Measurements from ENCODE around the gene CAPN1. TPM values are rescaled to one million over a fixed set of nuclear protein-coding genes. Genes with fewer than 3 reads are reported as not detected.

The CAPN1 gene
- total and polyA plus RNA-seq, 9 of the 15 experiments (the other 6 are each of a cell fraction or from before 2014, with no cell fraction given): 3.5 to 199 (median 61.6) TPM

DNA sequence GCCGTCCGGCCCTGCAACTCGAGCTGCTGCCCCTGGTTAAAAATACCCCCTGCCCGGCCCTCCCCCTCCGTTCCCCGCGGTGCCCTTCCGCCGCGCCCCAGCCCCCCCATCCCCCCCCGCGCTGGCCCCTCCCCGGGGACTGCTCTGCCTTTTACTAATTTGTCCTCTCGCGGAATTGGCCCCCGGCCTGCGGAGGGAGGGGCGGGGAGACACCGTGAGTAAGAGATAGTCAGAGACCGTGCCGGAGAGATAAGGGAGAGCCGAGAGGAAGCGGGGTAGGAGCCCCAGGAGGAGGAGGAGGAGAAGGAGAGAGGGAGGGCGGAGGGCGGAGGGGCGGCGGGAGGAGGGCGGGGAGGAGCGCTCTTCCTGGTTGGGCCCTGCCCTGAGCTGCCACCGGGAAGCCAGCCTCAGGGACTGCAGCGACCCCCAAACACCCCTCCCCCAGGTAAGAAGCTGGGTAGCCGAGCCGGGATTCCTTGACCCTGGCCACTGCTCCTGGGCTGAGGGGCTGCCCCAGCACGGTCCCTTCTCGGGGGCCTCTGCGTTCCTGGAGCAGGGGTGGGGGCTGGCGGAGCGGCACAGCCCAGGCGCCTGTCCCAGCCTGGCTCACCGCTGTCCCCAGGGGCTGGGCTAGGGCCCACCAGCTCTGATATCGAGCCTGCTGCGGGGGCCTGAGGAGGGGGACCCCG, at the start of gene CAPN1 (continued):
- TF ChIP-seq, protein P1, sequence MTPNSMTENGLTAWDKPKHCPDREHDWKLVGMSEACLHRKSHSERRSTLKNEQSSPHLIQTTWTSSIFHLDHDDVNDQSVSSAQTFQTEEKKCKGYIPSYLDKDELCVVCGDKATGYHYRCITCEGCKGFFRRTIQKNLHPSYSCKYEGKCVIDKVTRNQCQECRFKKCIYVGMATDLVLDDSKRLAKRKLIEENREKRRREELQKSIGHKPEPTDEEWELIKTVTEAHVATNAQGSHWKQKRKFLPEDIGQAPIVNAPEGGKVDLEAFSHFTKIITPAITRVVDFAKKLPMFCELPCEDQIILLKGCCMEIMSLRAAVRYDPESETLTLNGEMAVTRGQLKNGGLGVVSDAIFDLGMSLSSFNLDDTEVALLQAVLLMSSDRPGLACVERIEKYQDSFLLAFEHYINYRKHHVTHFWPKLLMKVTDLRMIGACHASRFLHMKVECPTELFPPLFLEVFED (CRISPR knock-in tag; conservative IDR thresholded peaks at IDR 0.05): no peak
- no peak for TF ChIP-seq ZNF41 (CRISPR knock-in tag; conservative IDR thresholded peaks at IDR 0.05)
- no peak for TF ChIP-seq TEAD2 (tag; IDR thresholded peaks at IDR 0.05)
- TF ChIP-seq SMARCC2 (IDR thresholded peaks at IDR 0.05; ENCODE audit: low read depth): no peak
- no peak for TF ChIP-seq MTA2 (IDR thresholded peaks at IDR 0.05; ENCODE audit: low read depth)
- no peak for TF ChIP-seq MIER1 (IDR thresholded peaks at IDR 0.05; ENCODE audit: low read depth)
- TF ChIP-seq, protein P2, sequence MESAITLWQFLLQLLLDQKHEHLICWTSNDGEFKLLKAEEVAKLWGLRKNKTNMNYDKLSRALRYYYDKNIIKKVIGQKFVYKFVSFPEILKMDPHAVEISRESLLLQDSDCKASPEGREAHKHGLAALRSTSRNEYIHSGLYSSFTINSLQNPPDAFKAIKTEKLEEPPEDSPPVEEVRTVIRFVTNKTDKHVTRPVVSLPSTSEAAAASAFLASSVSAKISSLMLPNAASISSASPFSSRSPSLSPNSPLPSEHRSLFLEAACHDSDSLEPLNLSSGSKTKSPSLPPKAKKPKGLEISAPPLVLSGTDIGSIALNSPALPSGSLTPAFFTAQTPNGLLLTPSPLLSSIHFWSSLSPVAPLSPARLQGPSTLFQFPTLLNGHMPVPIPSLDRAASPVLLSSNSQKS (CRISPR knock-in tag; IDR thresholded peaks at IDR 0.05): no peak
- no peak for TF ChIP-seq RBM25 (IDR thresholded peaks at IDR 0.05; ENCODE audit: low read depth, low read length, severe bottlenecking)
- TF ChIP-seq NFRKB (IDR thresholded peaks at IDR 0.05; ENCODE audit: low read depth): no peak
- no peak for TF ChIP-seq SREBF1 (IDR thresholded peaks at IDR 0.05; ENCODE audit: borderline replicate concordance, low read depth, low read length)
- TF ChIP-seq RBM34 (IDR thresholded peaks at IDR 0.05; ENCODE audit: borderline replicate concordance, insufficient read depth, low read length): no peak
- TF ChIP-seq ZNF766 (CRISPR knock-in tag; conservative IDR thresholded peaks at IDR 0.05): no peak
- TF ChIP-seq, protein P3, sequence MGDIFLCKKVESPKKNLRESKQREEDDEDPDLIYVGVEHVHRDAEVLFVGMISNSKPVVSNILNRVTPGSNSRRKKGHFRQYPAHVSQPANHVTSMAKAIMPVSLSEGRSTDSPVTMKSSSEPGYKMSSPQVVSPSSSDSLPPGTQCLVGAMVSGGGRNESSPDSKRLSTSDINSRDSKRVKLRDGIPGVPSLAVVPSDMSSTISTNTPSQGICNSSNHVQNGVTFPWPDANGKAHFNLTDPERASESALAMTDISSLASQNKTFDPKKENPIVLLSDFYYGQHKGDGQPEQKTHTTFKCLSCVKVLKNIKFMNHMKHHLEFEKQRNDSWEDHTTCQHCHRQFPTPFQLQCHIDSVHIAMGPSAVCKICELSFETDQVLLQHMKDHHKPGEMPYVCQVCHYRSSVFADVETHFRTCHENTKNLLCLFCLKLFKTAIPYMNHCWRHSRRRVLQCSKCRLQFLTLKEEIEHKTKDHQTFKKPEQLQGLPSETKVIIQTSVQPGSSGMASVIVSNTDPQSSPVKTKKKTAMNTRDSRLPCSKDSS (IDR thresholded peaks at IDR 0.05; ENCODE audit: low read depth, partially characterized antibody): no peak
- no peak for TF ChIP-seq NR3C1 (CRISPR knock-in tag; IDR thresholded peaks at IDR 0.05)
- TF ChIP-seq, protein P4, sequence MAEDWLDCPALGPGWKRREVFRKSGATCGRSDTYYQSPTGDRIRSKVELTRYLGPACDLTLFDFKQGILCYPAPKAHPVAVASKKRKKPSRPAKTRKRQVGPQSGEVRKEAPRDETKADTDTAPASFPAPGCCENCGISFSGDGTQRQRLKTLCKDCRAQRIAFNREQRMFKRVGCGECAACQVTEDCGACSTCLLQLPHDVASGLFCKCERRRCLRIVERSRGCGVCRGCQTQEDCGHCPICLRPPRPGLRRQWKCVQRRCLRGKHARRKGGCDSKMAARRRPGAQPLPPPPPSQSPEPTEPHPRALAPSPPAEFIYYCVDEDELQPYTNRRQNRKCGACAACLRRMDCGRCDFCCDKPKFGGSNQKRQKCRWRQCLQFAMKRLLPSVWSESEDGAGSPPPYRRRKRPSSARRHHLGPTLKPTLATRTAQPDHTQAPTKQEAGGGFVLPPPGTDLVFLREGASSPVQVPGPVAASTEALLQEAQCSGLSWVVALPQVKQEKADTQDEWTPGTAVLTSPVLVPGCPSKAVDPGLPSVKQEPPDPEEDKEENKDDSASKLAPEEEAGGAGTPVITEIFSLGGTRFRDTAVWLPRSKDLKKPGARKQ (CRISPR knock-in tag; IDR thresholded peaks at IDR 0.05): no peak
- TF ChIP-seq KAT2B (IDR thresholded peaks at IDR 0.05; ENCODE audit: low read depth, low read length): no peak
- TF ChIP-seq, protein P5, sequence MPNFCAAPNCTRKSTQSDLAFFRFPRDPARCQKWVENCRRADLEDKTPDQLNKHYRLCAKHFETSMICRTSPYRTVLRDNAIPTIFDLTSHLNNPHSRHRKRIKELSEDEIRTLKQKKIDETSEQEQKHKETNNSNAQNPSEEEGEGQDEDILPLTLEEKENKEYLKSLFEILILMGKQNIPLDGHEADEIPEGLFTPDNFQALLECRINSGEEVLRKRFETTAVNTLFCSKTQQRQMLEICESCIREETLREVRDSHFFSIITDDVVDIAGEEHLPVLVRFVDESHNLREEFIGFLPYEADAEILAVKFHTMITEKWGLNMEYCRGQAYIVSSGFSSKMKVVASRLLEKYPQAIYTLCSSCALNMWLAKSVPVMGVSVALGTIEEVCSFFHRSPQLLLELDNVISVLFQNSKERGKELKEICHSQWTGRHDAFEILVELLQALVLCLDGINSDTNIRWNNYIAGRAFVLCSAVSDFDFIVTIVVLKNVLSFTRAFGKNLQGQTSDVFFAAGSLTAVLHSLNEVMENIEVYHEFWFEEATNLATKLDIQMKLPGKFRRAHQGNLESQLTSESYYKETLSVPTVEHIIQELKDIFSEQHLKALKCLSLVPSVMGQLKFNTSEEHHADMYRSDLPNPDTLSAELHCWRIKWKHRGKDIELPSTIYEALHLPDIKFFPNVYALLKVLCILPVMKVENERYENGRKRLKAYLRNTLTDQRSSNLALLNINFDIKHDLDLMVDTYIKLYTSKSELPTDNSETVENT (CRISPR knock-in tag; IDR thresholded peaks at IDR 0.05): no peak
- TF ChIP-seq PHB2 (IDR thresholded peaks at IDR 0.05; ENCODE audit: low read depth): no peak
- TF ChIP-seq BRD4 (IDR thresholded peaks at IDR 0.05): no peak
- TF ChIP-seq HMG20B (CRISPR knock-in tag; IDR thresholded peaks at IDR 0.05): no peak

All from K562 (cell line).